Gastroesophageal sphincter (tissue), 4 donors: Measurements from ENCODE around the gene PSMG4. TPM values are rescaled to one million over a fixed set of nuclear protein-coding genes. Genes with fewer than 3 reads are reported as not detected.

Experiments used
- ATAC-seq: fragments of 150-250 bp; one replicate; pipeline ENCODE4 v1.9.1; 2016; ENCODE audit warnings: mild to moderate bottlenecking, moderate library complexity
- H3K27ac ChIP-seq, 4 donors: fragments of 200-600 bp; sonication (generic) in 3 of 4; 1 replicate in 3 of 4; 2 replicates in 1 of 4; pipeline ENCODE4 v1.5.1; 2016 to 2019
- H3K27me3 ChIP-seq: fragments of 200-600 bp; sonication (generic); one replicate; pipeline ENCODE4 v1.5.1; 2019
- H3K36me3 ChIP-seq, 2 donors: fragments of 200-600 bp; sonication (generic); one replicate each; pipeline ENCODE4 v1.5.1; 2019; ENCODE audit warnings: control low read depth in 1 of 2
- H3K4me1 ChIP-seq, 3 donors: fragments of 200-600 bp; sonication (generic); 1 replicate in 2 of 3; 2 replicates in 1 of 3; pipeline ENCODE4 v1.5.1; 2016 to 2019; ENCODE audit warnings: control low read depth in 2 of 3
- H3K4me3 ChIP-seq, 2 donors: fragments of 200-600 bp; sonication (generic); one replicate each; pipeline ENCODE4 v1.5.1; 2019; ENCODE audit warnings: mild to moderate bottlenecking in 1 of 2, moderate library complexity in 1 of 2
- H3K9me3 ChIP-seq, 3 donors: fragments of 200-600 bp; sonication (generic); one replicate each; pipeline ENCODE4 v1.5.1; 2017 to 2019; ENCODE audit warnings: control low read depth in 2 of 3
- CTCF ChIP-seq, 4 experiments: fragments of 200-600 bp in 2 of 4; fragments of 450-650 bp in 2 of 4; sonication (generic) in 1 of 4; IDR thresholded peaks; one replicate each; pipeline ENCODE4 v1.5.1; 2017 to 2019; ENCODE audit warnings: antibody characterized with exemption in 4 of 4, mild to moderate bottlenecking in 2 of 4, moderate library complexity in 2 of 4
- EP300 ChIP-seq: sonication (generic); formaldehyde crosslinking; IDR thresholded peaks from one replicate; pipeline ENCODE4 v1.6.1; 2017; ENCODE audit warnings: antibody characterized with exemption, mild to moderate bottlenecking
- POLR2A ChIP-seq, 2 donors: fragments of 450-650 bp; IDR thresholded peaks; one replicate each; pipeline ENCODE4 v1.6.1; 2017; ENCODE audit warnings: antibody characterized with exemption in 2 of 2, mild to moderate bottlenecking in 2 of 2, moderate library complexity in 1 of 2
- POLR2AphosphoS5 ChIP-seq: sonication (generic); formaldehyde crosslinking; IDR thresholded peaks from one replicate; pipeline ENCODE4 v1.6.1; 2017; ENCODE audit warnings: antibody characterized with exemption
- WGBS, 2 donors: methylation state at CpG; one replicate each; pipeline ENCODE4 v1.1.5; 2018; ENCODE audit warnings: low coverage in 1 of 2; 5-methylcytosine and 5-hydroxymethylcytosine counted together
- total RNA-seq, 4 donors: library from RNA; depleted of rRNA; stranded (reverse); fragments of >200 nt; gene quantifications; one replicate each; pipeline ENCODE4 v1.1.0, GENCODE V29; 2016

PSMG4 gene
- total RNA-seq, 4 donors from 2014 or later = 23.6 to 37.8 (median 29.5) TPM

- ATAC-seq = no peak
- H3K36me3 ChIP-seq = no peaks in the 10 kb centered on the region
- H3K27me3 ChIP-seq = no peaks in the 10 kb centered on the region
- no peak overlapping the region for H3K4me3 ChIP-seq
- H3K9me3 ChIP-seq = no peaks in the 10 kb centered on the region
- H3K4me1 ChIP-seq = peaks cover 0 to 31% (median 0%) of the 10 kb centered on the region in 3 donors
- no peak overlapping the region for H3K27ac ChIP-seq
- WGBS, 2 donors = 90% methylated on average over 2 to 4 of the region's 5 CpGs
- no peak for TF ChIP-seq POLR2AphosphoS5
- no peak for TF ChIP-seq EP300
- no peak for TF ChIP-seq CTCF (IDR thresholded peaks at IDR 0.05)
- TF ChIP-seq POLR2A (IDR thresholded peaks at IDR 0.05) = no peak
These were observed 13.5 kb upstream of the PSMG4 start for GRCh38 chr6:3245216-3245615.

- TF ChIP-seq POLR2AphosphoS5 (peak; percentile 50), EP300 (no peak), POLR2A (IDR thresholded peaks at IDR 0.05) (no peak), CTCF (IDR thresholded peaks at IDR 0.05) (no peak)
- no peaks in the 10 kb centered on the region for H3K36me3 ChIP-seq
- no peaks in the 10 kb centered on the region for H3K9me3 ChIP-seq
- peak overlapping the region; percentile 18 to 45 for H3K4me3 ChIP-seq
- 43 to 58% methylated on average over 17 to 18 of the region's 36 CpGs for WGBS, 2 donors
- ATAC-seq = peak; percentile 78
- no peaks in the 10 kb centered on the region for H3K27me3 ChIP-seq
- peaks cover 0 to 48% (median 0%) of the 10 kb centered on the region in 3 donors for H3K4me1 ChIP-seq
- peak overlapping the region in 3 of 4 donors; percentile 55 to 70 (median 68) for H3K27ac ChIP-seq
These were observed 11.2 kb upstream of the PSMG4 start for GRCh38 chr6:3247255-3248146.

- WGBS, 2 donors = 50% methylated on average over 1 of the region's 3 CpGs; no CpG with 5 or more reads in 1 of the 2 donors
- no peak for ATAC-seq
- TF ChIP-seq POLR2AphosphoS5 = no peak
- TF ChIP-seq CTCF (IDR thresholded peaks at IDR 0.05) = no peak
- no peak for TF ChIP-seq EP300
- TF ChIP-seq POLR2A (IDR thresholded peaks at IDR 0.05) = no peak
- Histone ChIP-seq H3K4me1 (peaks cover 0 to 48% (median 0%) of the 10 kb centered on the region in 3 donors), H3K27me3 (no peaks in the 10 kb centered on the region), H3K4me3 (no peak overlapping the region), H3K27ac (peak overlapping the region in 1 of 4 donors; percentile 50), H3K36me3 (no peaks in the 10 kb centered on the region), H3K9me3 (no peaks in the 10 kb centered on the region)
These were observed 8.9 kb upstream of the PSMG4 start for GRCh38 chr6:3249821-3250220.

- 66 to 68% methylated on average over 5 to 9 of the region's 9 CpGs for WGBS, 2 donors
- no peak for ATAC-seq
- Histone ChIP-seq H3K27ac (no peak overlapping the region), H3K4me3 (no peak overlapping the region), H3K36me3 (no peaks in the 10 kb centered on the region), H3K9me3 (no peaks in the 10 kb centered on the region), H3K27me3 (no peaks in the 10 kb centered on the region), H3K4me1 (peaks cover 0 to 48% (median 0%) of the 10 kb centered on the region in 3 donors)
- TF ChIP-seq EP300 (no peak), POLR2A (IDR thresholded peaks at IDR 0.05) (no peak), CTCF (IDR thresholded peaks at IDR 0.05) (no peak), POLR2AphosphoS5 (no peak)
These were observed 8.5 kb upstream of the PSMG4 start for GRCh38 chr6:3250231-3250675.
